NT2/D1 (cell line): Measurements from ENCODE around the gene MBTPS1.

ENCODE experiments used
- SUZ12 ChIP-seq: IDR thresholded peaks from 2 replicates; pipeline ENCODE4 v1.6.1; 2011; ENCODE audit not compliant: insufficient read length, insufficient read depth; ENCODE audit errors: extremely low read depth
- YY1 ChIP-seq: IDR thresholded peaks from 2 replicates; pipeline ENCODE4 v1.6.1; 2011; ENCODE audit not compliant: insufficient read length, insufficient read depth

- no peak for TF ChIP-seq YY1
- TF ChIP-seq SUZ12: no peak
Observed at GRCh38 chr16:84029297-84030047, 87.3 kb downstream of the MBTPS1 start.
